HG03280 (cell line): ENCODE results near the gene SDHB.

Source experiments
- ATAC-seq: cut with Tn5 transposase; IDR thresholded peaks from one replicate; pipeline ENCODE4 v1.9.1; 2021; ENCODE audit warnings: mild to moderate bottlenecking, moderate library complexity; ENCODE audit not compliant: unreplicated experiment

Gene SDHB

DNA sequence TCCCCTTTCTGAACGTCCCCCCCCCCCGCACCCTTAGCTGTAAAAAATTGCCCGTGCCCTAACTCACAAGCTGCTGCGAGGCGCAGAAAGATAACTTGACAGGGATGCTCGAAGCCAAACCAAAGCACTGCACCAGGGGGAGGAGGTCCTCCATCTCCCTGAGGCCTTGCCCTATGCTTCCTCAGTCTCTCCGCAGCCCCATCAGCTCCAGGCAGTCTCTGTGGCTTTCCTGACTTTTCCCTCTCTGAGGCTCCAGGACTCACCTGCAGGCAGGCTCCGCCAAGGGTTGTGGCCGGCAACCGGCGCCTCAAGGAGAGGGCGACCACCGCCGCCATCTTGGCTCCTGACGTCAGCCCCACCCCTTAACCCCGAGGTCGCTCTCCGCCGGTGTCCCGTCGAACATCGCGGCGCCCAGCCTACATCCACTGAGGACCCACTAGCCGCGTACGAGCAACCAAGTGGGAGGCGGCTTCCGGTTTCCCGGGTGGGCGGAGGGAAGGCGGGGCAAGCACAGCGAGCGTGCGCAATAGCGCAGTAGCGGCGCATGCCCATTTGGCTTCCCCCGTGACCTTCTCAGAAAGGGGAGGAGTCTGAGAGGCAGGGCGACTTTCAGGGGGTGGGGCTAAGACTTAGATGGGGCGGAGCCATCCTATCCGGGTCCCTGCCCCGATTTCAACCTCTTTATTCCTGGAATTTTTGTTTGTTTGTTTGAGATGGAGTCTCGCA lies at the start of gene SDHB:
TSS of gene SDHB (minus strand) at position 348 of the 726 bp plus-strand sequence. CDS start at position 335, 13 bp downstream.
- ATAC-seq = peak; percentile 96

DNA sequence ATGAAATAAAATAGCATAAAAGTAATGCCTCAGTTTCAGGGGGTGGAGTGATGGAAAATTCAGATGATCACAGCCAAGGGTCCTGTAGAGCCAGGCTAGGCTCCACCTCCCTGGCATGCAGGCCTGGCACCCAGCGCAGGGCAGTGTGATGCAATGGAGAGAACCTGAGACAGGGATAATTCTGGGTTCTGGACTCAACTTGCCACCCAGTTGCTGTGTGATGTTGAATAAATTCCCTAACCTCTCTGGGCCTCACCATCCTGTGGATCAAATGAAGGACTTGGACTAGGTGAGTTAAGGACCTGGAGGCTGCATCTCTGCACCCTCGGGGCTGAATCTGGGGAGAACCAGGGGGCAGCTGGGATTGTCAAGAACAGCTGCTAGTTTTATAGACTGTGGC lies 48.4 kb upstream of the SDHB start:
- ATAC-seq = no peak

DNA sequence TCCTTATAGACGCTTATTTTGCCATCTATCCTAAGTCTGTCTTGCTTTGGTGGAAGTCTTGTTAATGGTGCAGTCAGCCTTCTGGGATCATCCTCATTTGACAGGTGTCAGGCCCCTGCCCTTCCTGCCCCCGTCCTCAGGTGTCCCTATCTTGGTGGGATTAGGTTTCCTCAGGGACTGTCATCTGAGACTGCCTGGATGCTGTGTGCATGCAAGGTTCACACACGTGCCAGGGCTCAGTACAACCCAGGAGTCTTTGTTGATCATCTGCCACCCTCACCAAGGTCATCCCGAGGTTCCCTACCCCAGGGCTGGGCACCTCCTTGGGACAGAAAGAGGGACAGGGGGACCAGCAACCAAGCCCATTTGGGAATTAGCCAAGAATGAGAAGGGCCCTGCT lies 47.4 kb upstream of the SDHB start:
- ATAC-seq = no peak

DNA sequence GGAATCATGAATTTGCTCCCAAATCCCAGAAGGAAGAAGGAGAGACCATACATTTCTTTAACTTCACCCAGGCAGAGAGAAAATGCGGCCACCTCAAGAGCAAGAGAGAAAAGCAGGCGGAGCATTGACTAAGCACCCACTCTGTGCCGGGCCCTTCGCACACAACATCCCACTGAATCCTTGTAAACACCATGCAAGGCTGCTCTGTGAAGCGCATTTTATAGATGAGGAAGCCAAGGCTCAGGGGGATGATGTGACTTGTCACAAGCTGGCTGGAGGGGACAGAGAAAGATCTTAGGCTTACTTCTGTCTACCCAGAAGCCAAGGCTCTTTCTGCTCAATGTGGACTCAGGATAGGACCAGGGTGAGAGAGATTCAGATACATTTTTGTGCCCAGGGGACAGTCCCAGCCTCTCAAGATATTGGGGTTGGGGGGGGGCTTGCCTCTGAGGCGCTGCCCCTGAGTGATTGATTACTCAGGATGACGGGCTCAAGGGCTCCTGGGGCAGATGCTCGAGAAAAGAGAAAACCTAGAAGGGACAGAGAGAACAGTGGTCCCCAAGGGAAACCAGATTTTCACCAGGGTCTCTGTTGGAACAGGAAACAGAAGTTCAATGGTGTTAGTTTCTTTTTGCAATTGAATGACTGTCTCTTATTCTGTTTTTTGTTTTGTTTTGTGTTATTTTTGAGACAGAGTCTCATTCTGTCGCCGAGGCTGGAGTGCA lies 45.9 kb upstream of the SDHB start:
- ATAC-seq = no peak

DNA sequence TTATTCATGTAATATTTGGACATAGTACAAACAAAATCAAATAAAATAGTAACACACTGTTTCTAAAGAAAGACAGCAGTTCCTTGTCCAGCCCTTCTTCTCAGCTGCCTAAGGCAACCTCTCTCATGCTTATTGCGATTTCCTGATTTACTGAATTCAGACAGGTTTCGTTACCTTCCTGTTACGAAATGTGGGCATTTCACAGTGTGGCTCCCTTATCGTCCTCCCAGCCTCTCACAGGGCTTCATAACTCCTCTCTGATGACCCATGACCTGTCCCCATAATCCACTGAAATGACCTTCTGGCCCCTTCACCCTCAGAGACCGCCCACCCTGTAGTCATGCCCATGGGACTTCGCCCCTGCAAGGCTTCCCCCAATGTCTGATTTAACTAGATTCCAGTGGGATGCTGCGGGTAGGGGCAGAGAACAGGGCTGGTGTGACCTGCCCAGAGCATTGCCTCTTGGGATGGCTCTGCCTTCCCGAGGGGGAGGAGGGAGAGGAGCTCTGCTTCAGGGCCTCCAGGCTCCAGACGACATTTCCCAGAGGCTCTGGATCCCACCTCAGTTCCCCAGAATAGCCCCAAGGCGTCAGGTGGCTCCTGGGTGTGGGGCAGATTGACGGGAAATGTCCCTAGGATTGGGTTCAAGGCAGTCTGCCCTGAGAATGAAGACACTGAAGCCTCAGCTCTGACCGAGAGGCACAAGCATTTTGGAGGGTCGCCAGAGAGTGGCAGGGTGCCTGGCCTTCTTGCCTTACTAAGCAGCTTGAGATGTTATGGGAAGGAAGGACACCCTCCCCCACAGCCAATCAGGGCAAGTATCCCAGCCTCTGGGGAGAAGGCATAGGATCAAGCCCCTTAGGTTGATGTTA lies 44.9 kb upstream of the SDHB start:
- ATAC-seq = no peak

DNA sequence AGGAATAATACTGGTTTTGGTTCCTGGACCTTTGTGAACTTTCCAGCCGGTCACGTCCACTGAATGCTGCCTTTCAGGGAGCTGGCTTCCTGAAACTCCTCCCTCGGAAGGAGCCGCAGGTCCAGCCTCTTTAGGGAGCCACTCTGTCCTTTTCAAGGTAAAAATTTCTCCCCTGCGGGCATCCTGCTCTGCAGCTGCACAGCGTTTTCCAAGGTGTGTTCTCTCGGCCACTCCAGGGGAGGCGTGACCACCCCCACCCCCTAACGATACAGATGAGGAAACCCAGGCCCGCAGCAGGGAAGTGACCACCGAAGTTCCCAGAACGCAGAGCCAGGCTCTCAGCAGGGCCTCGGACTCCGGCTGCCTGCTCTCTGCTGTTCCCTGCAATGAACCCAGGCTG lies 44.0 kb upstream of the SDHB start:
- no peak for ATAC-seq

DNA sequence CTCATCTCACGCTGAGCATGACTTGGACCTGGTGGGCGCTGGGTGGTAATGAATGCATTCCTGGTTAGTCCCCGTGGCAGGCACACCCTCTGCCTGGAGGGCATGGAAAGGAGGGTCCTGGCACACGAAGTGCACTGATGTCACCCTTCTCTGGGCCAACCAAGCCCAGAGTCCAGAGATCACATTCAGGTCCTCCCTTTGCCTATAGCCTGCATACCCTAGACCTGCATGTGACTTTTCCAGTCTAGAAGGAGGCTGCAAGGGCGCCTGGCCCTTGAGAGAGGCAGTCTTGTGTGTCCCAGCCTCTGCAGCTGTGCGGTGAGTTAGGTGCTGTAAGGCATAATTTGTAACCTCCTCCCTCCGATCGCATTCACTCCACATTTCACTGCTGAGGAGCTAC lies 43.3 kb upstream of the SDHB start:
- no peak for ATAC-seq

DNA sequence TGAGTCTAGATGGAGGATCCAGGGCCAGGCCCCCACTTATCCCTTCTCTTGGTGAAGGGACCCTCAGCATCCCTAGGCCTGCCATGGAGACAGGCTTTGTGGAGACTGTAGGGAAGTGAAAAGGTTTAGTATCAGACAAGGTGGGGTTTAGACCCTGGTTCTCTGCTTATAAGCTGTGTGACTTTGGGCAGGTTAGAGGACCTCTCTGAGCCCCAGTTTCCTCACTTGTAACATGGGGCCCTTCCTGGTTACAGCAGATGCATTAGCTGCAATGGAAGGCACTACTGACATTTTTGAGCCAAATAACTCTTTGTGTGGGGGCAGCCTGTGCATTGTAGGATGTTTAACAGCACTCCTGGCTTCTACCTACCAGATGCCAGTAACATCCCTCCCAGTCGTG lies 42.8 kb upstream of the SDHB start:
- ATAC-seq = no peak

DNA sequence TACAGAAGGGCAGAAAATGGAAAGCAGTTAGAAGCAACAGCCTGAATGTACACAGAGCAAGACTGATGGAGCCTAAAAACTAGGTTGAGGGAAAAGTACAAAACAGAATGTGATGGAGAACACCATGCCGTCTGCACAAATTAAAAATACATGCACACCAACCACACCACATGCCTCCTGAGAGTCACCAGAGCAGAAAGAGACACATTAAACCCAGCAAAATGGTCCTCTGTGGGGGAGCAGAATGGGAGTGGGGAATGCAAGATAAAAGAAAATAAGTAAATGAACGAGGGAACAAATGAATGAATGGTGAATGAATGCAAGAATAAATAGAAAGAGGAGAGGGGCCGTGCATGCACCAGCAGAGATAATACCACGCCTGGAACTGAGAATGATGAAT lies 41.3 kb upstream of the SDHB start:
- no peak for ATAC-seq

DNA sequence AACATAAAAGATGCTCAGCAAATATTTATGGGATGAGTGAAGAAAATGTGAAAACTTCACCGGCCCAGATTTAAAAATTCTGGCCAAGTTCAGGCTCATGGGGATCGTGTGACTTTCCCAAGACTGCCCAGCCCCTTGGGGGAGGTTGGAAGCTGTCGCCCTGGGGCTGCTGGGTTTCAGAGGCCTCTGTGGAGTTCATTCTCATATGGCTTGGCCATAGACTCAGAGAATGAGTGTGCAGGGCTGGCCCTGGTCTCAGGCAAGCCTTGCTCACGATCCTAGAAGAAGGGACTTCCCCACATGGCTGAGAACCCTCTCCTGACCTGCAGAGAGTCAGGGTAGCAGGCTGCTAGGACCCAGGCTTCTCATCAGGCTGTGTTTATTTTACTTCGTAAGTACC lies 40.8 kb upstream of the SDHB start:
- ATAC-seq = no peak

DNA sequence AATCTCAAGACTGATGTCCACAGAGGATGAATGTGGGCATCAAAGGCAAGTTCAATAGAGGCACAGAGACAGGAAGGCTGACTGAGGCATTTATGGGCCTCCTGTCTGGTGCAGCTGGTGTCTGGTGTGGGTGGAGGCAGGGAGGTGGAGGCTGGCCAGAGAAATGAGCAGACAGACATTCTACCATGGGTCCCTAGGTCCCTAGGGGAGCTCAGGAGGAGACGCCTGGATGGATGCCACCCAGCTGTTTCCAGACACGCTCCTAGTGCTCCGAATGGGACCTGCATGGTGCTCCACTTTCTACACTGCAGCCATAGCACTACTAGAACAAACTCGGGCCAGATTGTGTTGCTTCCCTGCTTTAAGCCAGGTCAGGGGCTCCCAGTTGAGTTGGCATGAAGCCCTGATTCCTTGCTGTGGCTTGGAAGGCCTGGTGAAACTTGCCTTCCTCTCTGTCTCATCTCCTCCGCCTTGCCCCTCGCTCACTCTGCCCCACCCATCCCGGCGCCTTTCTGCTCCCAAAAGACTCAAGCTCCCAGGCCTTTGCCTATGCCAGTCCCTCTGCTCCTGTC lies 40.1 kb upstream of the SDHB start:
- ATAC-seq = no peak

DNA sequence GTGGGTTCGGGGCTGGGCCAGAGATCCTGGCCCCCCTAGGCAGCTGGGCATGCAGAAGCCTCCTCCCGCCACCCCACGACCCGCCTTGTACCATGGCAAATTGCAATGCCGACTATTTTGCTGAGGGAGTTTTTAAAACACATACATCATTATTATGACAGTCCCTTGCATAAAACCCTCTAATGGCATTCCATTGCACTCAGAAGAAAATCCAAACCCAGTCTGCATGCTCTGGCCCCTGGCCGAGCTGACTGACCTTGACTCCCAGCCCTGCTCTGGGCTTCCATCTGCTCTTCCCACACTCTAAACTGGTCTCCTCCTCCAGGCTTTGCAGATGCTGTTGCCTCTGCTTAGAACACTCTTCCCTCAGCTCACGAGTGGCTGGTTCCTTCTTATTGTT lies 37.4 kb upstream of the SDHB start:
- no peak for ATAC-seq

DNA sequence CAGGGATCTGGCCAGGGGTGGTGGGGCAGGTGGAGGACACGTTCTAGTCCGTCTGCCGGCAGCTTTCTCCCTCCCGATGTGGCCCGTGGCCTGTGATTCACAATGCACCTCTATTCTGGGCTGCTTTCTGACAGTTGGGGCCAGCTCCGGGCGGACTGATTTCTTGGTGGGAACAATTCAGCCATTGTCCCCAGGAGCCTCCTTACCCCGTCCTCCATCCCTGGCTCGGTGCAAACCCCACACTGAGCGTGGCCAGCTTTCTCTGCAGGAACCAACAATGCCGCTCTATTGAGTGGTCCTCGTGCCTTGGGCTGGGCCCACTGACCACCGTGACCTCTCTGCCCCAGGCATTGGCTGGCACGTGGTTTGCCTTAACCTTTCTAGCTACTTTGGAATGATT lies 35.7 kb upstream of the SDHB start:
- no peak for ATAC-seq

DNA sequence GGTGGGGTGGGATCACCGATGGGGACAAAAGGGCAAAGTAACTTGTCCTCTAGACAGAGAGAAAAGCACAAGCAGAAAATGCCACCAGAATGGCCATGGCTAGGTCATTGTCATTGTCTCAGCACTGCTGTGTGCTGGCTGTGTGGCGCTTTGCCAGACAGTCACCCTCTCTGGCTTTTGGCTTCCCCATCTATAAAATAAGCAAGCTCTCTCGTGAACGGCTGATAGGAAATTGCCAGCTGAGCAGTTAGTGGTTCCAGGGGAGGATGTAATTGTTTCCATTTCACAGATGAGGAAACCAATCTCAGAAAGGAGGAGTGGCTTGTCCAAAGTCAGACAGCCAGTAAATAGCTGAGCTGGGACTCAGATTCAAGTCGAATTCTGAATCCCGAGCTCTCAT lies 32.9 kb upstream of the SDHB start:
- no peak for ATAC-seq

DNA sequence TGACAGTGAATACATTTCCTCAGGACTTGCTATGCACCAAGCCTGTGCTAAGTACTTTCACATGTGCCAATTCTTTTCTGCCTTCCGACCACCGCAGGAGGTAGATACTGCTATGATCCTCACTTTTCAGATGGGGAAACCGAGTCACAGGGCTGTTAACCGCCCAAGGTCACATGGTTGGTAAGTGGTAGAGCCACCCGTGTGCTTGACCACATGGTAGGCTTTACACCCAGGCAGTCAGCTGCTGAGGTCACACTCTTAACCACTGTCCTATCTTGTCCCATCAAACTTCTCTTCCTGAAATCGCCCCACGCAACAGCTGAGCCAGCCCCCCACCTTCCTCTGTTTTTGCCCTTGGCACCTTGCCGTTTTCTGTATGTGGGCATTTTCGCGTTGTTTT lies 31.0 kb upstream of the SDHB start:
- no peak for ATAC-seq

DNA sequence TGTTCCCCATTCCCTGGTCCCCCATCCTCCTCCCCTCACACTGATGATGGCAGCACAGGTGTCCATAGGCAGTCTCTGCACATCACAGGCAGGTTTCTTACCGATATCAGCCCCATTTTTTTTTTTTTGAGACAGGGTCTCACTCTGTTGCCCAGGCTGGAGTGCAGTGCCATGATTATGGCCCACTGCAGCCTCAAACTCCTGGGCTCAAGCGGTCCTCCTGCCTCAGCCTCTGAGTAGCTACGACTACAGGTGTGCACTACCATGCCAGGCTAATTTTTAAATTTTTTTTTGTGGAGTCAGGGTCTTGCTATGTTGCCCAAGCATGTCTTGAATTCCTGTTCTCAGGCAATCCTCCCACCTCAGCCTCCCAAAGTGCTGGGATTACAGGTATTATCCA lies 28.9 kb upstream of the SDHB start:
- no peak for ATAC-seq

DNA sequence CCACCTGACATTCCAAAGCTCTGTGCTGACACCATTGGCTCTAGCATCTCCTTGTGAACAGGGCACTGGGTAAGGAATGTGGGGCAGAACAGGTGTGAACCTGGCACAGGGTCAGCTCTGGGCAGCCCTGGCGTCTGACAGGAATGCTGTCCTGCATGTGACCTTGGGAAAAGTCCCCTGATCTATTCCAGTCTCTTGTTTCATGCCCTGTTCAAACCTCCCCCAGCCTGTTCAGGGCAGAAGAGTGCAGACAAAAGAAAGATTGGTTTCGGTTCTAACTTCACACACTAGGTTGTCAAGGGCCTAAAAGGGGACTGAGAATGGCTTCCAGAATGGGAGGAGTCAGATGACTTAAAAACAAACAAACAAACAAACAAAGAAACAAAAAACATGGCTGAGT lies 27.6 kb upstream of the SDHB start:
- no peak for ATAC-seq

DNA sequence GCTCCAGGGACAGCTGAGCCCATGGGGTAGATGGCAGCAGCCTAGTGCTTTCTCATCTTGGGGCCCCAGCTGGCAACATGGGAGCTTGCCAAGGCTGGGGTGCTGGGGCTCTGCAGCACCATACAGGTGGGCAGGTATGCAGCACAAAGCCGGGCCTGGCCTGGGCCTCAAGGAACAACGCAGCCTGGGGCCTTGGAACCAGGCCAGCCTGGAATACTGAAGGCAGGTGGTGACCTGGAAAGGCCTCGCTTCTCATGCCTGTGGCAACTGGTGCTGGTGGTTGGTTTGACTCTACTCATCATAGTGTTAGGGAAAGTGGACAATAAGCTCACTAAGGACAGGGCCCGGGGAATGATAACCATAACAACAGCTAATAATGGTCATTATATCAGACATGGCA lies 27.0 kb upstream of the SDHB start:
- ATAC-seq = no peak

DNA sequence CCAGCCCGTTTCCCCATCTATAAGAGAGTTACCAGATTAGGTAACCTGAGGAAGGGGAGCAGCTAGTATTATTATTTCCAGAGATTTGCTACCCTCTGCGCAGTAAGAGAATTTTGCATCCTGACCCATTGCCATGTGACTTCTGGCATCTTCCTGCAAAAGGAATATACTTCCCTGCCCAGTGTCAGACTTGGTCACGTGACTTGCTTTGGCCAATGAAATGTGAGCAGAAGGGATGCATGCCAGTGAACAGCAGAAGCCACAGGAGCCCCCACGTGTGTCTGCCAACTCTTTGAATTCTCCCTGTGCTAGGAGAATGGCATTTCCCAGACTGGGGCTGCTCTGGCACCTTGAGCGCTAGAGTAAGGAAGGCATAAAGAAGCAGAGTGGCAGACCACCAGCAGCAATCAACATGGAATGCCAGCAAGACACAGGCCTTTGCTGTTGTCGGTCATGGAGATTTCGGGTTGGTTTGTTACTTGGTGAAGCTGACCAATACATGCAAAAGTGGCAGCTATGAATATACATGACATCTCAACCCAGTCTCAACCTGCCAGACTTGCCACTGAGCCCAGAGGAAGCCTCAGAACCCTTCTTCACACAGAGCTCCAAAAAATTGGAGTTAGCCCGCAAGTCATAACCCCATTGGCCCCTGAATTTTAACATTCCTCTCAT lies 26.4 kb upstream of the SDHB start:
- no peak for ATAC-seq

DNA sequence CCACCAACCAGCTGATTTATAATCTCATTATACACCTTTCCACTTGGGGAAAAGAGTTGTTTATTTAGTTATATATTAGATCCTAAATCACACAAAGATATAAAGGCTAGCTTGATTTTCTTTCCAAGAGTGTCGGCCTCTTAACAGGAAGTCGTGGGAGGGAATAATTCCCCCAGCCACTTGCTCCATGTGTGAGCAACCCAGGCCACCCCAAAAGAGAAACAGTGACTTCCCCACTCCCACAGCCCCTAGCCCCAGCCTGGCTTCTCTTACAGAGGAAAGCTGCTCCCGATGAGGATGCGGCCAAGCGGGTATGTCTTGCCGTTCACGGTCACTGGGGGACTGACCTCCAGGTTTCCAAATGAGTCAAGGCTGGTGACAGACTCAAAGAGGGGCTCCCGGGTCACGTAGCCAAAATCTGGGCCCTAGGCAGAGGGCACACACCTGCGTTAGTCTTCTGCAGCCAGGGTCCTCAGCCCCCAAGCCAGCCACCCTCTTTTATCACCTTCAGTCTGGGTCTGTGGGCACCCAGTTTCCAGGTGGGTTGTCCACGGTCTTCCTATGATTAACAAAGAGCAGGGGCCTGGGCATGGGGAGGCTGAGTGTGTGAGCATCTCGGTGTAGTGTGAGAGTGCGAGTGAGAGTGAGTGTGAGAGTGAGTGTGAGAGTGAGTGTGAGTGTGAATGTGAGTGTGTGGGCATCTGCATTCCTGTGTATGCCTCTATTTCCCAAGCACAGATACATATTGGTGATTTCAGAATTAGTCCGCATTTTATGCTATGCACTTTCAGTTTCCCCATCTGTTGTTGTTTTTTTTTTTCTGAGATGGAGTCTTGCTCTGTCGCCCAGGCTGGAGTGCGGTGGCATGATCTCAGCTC lies 25.4 kb upstream of the SDHB start:
- no peak for ATAC-seq
